HG03196 (cell line): Measurements from ENCODE around the gene CFAP126.
"Not testable (repeated sequence)": the region's sequence is repeated elsewhere in the genome, so short reads cannot be mapped to it uniquely, and the experiment has no call there.

Experiments used
- ATAC-seq: cut with Tn5 transposase; IDR thresholded peaks from one replicate; pipeline ENCODE4 v1.9.1; 2021; ENCODE audit not compliant: unreplicated experiment

Gene CFAP126

DNA sequence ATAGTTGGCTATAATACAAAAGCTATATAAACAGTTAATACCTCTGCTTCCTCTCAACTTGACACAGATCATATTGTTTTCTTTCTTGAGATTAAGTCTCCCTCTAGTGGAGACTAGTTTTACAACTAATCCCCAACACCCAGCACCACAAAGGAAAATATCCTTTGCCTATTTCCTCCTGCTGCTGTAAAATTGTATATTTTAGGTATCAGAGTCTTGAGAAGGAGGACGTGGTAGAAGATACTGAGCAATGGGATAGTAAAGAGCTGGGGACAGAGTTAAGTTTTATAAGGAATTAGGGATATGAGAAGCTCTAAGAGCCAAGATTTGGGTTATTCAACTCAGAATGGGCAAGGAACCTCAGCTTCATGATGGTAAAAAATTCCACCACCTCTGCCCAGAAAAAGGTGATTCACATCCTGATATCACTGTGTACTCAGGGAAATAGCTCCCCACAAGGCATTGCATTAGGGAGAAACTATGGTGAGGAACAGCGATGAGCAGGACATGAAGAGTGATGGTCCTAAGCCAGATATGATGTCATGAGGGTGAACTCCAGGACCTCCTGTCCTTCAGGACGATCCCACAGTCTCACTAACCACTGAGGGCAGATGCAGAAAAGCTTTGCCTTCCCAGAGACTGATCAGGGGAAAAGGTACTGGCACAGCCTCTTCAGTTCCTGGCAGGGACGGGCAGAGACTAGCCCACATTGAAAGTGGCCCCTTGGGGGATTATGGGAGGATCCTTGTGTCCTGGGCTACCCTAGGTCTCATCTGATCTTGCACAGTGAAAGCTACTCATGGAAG is 14.7 kb upstream of the CFAP126 start:
- ATAC-seq: no peak

DNA sequence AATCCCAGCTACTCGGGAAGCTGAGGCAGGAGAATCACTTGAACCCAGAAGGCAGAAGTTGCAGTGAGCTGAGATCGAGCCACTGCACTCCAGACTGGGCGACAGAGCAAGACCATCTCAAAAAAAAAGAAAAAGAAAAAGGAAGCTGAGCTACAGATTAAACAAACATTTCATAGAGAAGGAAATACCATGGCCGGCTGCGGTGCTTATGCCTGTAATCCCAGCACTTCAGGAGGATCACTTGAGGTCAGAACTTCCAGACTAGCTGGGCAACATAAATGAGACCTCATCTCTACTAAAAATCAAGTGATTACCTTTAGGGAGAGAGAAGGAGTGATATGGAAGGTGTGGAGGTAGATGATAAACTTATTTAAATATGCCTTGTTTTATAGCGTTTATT is 14.0 kb upstream of the CFAP126 start:
- ATAC-seq: no peak

DNA sequence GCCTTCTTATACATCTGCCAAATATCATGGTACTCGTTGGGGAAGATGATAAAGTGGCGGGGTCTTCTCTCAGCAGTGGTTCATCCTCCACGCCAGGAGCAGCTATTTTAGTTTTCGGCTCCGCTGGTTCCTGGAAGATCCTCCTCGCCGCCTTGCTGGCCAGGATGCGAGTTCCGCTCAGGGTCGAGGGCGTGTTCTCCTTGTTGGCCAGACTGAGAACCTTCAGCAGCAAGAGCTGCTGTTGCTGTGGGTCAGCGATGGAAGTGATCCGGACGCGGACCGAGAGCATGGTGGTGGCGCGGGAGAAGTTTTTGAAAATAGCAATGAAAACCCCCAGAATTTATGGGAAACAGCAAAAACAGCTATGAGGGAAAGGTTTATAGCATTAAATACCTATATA is 11.4 kb upstream of the CFAP126 start:
- ATAC-seq: no peak

DNA sequence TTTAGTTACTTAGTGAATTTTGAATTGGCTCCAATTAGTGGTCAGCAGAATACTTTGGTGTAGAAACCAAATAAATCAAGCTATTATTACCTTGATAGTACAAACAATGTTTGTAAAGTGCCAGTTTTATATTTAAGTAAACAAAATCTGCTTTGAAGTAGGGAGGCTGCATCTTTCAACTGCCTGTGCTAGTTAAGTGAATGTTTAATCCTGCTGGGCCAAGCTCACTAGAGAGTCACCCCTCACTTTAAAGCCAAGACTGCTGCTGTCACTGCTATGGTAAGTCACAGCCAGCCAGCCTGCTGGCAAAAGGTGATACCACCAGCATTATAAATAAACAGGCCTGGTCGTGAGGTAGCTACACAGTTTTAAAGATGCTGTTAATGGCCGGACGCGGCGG is 10.3 kb upstream of the CFAP126 start:
- no peak for ATAC-seq

DNA sequence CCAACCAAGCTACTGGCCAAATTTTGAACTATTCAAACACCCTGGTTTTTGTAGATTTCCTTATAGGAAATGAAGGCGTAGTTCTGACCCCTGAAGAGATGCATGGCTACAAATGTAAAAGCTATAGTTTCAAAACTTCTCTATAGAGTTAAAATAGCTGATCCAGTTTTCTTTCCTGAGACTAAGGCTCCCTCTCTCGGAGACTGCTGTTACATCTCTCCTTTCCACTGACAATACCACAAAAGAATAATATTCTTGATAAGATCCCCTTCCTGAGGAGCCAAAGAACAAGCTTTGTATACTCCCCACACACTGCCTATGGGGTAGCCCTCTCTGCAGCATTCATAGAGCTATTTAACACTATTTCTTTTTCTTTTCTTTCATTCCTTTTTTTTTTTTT is 6.7 kb upstream of the CFAP126 start:
- ATAC-seq: no peak

DNA sequence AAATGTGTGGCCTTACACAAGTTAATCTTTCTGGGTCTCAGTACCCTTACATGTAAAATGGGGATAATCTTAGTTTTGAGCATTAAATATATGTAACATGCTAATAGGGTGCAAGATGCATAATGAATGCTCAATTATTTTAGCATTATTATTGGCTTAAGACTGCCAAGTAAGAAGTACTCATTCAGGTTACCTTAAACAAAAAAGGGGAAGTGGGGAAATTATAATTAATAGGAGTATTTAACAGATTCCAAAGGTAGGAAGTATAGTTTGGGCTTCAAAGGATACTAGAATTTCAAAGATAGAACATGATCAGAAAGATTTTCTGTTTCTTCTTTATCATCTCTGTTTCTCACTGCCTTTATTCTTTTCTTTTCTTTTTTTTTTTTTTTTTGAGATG is 5.8 kb upstream of the CFAP126 start:
- no peak for ATAC-seq

DNA sequence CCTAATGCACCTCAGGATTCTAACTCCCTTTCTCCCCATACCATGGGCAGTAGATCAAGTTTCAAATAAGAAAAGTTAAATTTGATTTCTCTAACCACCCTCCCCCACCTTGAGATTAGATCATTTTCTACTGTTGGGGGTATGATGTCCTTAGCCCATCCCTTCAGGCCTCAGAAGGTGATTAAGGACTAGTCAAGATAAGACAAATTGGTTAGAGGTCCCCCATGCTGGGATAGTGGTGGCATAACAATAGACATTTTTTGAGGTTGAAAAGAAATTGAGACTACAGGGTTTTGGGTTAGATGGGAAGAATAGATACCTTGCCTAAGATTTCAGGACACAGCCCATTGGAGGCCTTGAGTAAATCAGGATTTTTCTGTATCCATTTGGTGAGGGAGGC is 2.5 kb downstream of the CFAP126 start:
- ATAC-seq: no peak

DNA sequence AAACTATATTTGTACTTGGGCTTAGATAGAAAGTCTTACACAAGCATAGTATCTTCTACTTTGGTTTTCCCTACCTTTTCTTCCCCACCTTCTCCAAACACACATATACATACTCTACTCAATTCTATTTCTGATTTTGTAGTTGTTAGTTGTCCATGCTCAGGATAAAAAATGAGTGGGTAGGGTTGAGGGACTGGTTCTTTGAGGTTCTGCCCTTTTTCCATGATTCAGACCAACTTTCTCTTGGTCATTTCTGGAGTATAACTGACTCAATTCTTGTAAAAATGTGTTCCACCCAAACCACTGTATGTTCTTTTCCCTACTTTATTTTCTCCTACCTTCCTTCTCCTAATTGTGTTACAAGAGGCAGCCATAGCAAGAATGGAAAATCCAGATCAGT is 3.3 kb downstream of the CFAP126 start:
- no peak for ATAC-seq

DNA sequence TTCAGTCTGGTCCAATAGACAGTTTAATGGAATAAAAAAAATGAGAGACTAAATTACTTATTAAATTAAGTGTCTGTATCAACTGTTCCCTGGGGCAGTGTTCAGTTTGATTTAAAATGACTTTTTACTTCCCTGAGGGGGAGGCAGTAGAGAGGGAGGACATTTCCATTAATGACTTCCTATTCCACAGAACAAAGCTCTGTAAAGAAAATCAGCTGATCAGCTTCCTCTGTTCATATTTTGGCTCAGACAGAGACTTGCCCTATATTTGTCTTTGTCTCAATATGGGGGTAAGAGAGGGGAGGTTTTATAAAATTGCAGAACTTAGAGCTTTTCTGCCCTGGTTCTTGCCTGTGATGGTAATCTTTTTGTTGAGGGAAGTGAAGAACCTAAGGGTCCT is 8.4 kb downstream of the CFAP126 start:
- ATAC-seq: no peak

DNA sequence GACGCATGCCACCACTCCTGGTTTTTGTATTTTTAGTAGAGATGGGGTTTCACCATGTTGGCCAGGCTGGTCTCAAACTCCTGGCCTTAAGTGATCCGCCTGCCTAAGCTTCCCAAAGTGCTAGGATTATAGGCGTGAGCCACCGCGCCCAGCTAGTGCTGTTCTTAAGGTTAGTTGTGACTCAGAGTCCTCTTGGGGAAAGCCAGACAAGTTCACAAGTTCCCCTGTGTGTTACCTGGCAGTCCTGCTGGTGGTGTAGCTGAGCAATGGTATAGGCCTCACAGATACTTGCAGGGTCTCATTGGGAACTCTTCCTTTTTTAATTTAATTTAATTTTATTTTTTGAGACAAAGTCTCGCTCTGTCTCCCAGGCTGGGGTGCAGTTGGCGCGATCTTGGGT is 10.6 kb downstream of the CFAP126 start:
- no peak for ATAC-seq

DNA sequence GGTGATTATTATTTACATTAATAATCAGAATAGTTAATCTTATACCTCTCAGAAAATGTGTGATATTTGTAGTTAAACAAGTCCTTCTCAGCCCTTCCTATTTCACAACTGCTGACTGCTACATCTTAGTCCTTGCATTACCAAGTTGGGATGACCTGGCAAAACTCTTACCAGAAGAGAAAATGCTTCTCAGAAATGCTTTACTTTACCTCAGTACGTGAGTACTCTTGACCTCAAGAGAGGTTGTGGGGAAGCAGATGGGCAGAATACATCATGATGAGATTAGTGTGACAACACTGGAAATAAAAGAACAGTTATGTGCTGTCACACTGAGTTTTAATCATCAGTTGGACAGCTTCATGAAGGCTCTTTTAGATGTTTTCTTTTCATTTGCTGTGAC is 16.2 kb downstream of the CFAP126 start:
- no peak for ATAC-seq

DNA sequence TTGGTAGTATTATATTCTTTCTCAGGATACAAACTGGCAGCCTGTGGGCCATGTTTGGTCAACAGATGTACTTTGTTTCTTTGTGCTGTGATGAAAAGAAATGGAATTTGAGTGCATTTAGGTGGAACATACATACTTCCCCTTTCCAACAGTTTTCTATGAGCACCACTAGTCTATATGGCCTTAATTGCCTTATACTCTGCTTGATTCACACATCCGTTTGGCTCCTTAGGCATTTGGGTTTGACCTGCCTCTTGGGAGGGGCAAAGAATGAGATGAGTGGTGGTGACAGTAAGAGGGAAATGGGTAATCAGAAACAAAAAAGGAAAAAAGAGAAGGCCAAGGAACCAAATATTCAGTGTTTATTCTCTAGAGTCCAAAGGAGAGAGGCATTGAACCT is 17.0 kb downstream of the CFAP126 start:
- no peak for ATAC-seq

DNA sequence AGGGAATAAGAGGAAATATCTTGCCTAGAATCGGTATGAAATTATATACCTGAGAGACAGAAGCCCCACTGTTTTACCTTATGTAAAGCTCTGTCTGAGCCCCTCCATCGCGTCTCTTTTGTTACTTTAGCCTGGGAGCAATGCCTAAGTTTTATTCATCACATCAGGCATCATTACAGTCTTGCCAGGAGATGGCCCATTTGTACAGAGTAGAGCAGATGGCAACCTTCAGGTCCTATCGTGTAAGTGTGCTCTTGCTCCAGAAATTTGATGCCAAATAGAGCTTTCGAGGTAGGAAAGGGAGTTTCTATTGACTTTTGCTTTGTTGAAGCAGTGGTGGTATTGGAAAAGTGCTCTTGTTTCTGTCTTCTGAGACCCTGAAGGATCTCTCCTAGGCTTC is 24.9 kb downstream of the CFAP126 start:
- ATAC-seq: no peak

DNA sequence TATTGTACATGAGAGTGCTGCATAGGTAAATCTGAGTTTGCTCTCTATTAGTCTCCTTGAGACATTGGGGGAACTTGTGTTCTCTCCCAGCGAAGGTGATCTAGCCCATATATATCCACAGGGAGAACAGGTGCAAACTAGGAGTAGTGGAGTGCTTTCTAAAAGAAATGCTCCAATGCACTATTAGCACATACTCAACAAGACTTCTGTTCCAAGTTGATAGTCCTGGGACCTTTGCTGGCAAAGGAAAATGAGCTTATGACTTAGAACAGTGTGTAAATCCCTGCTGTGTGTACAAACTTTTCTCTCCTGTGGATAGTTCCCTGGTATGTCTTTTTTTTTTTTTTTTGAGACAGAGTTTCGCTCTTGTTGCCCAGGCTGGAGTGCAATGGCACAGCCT is 25.5 kb downstream of the CFAP126 start:
- ATAC-seq: no peak

DNA sequence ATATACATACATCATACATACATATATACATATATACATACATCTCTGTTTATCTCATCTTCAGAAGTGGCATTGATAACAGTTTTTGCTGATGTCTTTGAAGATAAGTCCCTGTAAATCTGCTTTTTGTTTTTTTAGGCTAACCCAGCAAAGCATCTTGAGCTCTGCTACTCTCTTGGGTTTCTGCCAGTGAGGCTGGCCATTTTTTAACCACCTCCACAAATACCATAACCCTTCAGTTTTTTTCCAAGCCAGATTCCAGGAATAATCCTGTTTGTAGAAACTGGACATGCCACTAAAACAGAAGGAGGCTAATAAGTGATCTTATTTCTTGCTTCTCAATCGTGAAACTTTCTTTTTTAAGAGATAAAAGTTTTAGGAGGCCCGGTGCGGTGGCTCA is 31.9 kb downstream of the CFAP126 start:
- no peak for ATAC-seq

DNA sequence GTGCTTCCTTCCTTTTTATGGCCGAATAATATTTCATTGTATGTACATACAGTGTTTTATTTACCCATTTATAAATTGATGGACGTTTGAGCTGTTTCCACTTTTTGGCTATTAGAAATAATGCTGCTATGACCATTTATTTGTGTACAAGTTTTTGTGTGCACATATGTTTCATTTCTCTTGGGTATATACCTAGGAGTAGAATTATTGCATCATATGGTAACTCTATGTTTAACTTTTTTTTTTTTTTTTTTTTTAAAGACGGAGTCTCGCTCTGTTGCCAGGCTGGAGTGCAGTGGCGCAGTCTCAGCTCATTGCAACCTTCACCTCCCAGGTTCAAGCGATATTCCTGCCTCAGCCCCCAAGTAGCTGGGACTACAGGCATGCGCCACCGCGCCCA is 34.5 kb downstream of the CFAP126 start:
- ATAC-seq: no peak

DNA sequence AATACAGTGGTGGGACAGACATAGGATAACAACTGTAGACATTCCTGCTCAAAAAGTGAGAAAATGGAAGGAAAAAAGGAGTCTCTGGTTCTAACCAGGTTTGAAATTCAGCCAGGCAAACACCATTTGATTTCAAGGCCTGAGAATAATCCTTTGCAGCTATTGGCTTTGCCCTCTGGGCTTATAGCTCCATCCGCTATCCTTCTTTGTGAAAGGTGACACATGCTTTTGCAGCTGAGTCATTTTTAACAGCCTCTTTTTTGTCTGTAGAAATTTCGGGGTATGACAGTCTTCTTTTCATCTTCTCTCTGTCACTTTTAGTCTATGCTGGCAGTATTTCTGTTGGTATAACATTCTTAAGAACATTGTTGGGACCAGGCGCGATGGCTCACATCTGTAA is 37.3 kb downstream of the CFAP126 start:
- ATAC-seq: no peak

DNA sequence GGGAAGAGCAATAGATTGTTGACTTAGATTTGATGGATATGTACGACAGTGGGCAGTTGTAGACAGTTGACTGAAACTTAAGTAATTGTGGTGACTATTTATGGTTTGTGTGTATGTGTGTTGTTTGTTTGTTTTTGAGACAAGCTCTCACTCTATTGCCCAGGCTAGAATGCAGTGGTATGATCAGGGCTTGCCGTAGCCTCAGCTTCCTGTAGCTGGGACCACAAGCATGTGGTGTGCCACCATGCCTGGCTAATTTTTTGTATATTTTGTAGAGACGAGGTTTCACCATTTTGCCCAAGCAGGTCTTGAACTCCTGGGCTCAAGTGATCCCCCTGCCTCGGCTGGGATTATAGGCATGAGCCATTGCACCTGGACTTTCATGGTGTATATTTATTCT is 43.7 kb downstream of the CFAP126 start:
- ATAC-seq: no peak

DNA sequence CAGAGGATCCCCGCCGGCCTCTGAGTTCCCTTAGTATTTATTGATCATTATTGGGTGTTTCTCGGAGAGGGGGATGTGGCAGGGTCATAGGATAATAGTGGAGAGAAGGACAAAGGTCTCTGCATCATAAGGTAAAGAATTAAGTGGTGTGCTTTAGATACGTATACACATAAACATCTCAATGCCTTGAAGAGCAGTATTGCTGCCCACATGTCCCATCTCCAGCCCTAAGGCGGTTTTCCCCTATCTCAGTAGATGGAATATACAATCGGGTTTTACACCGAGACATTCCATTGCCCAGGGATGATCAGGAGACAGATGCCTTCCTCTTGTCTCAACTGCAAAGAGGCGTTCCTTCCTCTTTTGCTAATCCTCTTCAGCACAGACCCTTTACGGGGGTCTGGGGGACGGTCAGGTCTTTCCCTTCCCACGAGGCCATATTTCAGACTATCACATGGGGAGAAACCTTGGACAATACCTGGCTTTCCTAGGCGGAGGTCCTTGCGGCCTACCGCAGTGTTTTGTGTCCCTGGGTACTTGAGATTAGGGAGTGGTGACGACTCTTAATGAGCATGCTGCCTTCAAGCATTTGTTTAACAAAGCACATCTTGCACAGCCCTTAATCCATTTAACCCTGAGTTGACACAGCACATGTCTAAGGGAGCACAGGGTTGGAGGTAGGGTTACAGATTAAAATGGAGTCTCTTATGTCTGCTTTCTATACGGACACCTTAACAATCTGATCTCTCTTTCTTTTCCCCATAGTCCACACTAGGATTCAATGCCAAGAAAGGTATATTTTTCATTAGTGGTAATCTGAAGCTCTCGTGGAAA is 51.6 kb downstream of the CFAP126 start:
- not testable (repeated sequence) for ATAC-seq
